ENCODE measurements around the gene RRP15.

Gene RRP15

DNA sequence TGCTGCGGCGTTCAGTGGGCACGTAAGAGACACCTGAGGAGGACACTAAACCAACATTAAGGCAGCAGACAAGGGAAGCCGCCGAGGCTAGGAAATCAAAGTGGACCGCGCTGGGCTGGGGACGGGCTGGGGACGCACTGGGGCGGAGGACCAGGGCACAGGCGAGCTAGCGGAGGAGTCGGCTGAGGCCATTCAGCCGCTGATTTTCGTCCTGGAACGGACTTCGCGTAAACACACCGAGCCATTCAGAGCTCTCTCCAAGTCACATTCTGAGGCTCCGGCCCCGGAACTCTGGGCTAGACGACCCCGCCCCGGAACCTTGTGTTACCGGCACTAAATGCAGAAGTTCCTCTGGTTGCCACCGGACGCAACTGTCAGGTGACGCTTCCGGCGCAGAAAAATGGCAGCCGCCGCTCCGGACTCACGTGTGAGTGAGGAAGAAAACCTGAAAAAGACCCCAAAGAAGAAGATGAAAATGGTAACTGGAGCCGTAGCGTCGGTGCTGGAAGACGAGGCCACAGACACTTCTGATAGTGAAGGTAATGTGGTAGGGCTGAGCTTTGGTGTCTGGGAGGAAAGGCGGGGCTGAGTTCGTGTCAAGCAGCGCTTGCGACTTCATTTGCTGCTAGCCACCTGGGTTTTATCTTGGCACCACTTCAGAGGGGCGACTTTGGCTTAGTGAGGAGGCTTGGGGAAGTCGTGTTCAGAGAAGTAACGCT is at the start of gene RRP15:
Gene RRP15 (plus strand): TSS at position 377 of the 719 bp plus-strand sequence. CDS start 24 bp downstream, at position 401.
- DNase-seq, result peak; percentile 87

DNA sequence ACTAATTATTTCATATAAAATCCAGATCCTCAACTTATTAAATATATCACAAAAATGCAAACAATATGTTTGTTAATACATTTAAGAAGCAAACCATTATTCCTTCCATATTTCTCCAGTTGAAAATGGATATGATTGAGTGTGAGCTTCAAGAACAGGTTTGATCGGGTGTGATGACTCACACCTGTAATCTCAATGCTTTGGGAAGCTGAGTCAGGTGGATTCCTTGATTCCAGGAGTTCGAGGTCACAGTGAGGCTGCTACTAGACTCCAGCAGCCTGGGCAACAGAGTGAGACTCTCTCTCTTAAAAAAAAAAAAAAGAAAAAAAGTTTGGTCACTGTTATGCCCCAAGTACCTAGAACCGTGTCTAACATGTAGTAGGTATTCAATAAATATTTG is 42.9 kb upstream of the RRP15 start:
- DNase-seq, result no peak

DNA sequence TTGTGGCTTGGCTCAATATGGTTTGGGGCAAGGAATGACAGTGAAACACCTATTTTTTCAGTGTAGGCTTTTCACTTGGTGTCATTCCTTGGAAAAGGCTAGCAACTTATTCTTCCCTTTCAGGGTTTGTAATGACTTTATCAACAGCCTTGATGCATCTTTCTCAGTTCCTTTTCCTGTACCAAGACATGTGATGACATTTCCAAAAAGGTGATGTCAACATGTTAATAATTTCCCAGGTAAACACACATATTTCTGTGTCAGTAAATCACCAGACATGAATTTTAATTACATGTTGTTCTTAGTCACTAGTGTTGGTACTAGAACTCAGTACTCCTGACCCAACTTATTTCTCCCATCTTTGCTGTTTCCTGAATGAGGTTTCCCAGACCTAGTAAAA is 37.8 kb upstream of the RRP15 start:
- no peak for DNase-seq

GRCh38 chr1:218249338-218250140 is 35.6 kb upstream of the RRP15 start:
- no peak for DNase-seq

GRCh38 chr1:218250492-218250891 is 34.6 kb upstream of the RRP15 start:
- no peak for DNase-seq

GRCh38 chr1:218254296-218254946 is 30.7 kb upstream of the RRP15 start:
- DNase-seq, result no peak

- no peak for DNase-seq
These were observed 30.0 kb upstream of the RRP15 start for GRCh38 chr1:218255090-218255489.

GRCh38 chr1:218257371-218257770 is 27.7 kb upstream of the RRP15 start:
- no peak for DNase-seq

DNA sequence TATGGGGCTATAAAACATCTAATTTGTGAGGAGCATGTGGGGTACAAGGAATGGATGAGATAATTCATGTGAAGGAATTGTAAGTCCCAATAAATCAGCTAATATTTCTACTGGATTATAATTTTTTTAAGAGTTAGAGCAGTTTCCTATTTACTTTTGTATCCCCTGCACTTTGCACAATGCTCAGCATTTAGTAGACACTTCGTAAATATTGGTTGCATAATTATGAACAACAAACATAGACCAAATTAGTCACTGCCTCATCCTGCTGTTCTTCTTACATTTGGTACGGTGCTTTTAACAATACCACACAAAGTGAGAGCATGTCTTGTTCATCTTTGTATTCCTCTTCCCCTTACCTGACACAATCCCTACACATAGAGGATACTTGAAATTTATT is 27.1 kb upstream of the RRP15 start:
- DNase-seq, result no peak

GRCh38 chr1:218259339-218259738 is 25.8 kb upstream of the RRP15 start:
- no peak for DNase-seq

DNA sequence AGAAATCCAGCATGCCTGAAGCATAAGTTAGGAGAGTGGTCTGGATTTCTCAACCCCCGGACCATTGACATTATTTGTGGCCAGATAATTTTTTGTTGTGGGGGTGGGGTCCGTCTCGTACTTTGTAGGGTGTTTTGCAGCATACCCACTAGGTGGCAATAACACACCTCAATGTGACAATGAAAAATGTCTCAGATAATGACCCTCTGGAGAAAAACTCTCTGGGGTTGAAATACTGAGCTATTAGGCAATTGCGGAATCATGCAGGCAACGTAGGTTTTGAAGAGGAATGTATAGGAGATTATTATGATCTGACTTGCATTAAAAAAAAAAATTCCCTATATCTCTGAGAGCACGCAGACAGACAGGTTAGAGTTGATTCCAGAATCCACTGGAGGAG is 25.3 kb upstream of the RRP15 start:
- no peak for DNase-seq

DNA sequence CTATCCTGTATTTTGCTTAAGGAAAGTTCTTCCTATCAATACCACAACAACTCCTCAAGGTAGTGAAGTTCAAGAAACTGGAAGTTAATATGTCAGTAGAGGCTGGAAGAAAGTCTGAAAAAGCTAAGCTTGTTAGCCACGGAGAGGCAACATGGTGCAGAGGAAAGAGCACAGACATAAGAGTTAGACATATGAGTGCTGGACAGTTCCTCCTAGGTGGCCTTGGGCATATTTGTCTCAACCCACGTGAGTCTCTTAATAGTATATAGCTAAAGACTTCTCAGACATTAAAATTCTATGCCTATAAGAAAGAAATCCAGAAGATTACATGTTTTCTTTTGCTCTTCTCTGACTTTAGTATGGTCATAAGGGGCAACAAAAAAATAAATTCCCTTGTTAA is 22.8 kb upstream of the RRP15 start:
- DNase-seq, result no peak

DNA sequence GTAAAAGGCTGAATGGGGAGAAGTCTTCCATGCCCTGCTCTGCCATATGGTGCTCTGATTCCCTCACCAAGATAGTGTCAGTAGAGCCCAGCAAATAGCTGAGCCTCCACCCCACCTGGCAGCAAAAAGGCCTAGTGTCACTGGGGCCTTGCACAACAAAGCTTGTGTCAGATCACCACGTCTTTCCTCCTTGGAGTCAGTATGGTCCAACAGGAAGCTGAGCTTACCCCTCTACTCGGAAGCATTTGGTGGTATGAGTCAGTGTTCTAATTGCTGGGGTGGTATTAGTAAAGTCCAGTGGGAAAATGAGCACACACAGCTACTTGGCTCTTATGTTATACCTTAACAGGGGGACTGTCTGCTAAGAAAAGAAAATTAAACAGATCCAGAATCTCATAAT is 18.7 kb upstream of the RRP15 start:
- no peak for DNase-seq

- DNase-seq, result no peak
These were observed 12.7 kb upstream of the RRP15 start for GRCh38 chr1:218272366-218272765.

DNA sequence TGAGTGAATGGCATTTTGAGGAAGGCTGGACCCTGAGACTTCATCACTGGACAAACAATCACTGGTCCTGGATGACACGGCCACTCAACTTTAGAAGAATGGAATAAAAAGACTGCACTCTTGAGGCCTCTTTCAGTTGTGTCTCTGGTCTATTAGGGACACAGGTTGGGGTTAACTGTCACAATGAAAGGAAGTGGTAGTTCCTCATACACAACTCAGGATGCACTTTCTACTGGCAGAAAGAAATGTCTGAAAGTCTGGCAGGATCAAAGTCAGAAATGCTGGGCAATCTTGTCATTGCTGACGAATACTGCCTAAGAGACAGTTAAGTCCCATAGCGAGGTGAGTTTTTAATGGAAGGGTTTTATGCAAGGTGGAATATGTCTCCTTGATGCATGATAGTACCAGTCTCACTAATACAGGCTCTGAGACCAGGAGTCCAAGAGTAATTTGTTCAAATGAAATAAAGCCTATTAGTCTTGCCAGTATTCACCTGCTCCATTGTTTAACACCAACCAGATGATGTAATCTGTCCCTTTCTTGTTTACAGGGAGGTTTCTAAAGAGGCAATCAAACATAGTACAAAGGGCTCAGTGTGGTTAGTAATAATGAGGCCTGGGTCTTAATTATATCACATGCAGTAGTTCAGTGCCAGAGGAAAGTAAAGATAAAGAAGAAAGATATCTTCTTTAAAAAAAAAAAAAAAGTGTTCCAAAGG is 11.2 kb upstream of the RRP15 start:
- DNase-seq, result no peak

DNA sequence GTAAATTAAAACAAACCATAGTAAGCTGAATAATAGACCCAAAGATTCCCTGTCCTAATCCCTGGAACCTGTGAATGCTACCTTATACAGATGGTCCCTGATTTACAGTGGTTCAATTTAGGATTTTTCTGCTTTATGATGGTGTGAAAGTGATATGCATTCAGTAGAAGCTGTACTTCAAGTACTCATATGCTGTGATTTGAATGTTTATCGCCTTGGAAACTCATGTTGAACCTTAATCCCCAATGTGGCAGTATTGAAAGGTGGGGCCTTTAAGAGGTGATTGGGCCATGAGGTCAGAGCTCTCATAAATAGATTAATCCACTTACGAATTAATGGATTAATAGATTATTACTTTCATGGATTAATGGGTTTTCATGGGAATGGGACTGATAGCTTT is 10.6 kb upstream of the RRP15 start:
- no peak for DNase-seq

- no peak for DNase-seq
These were observed 9.3 kb upstream of the RRP15 start for GRCh38 chr1:218275823-218276222.

- DNase-seq, result no peak
These were observed 3.8 kb upstream of the RRP15 start for GRCh38 chr1:218281285-218281684.

DNA sequence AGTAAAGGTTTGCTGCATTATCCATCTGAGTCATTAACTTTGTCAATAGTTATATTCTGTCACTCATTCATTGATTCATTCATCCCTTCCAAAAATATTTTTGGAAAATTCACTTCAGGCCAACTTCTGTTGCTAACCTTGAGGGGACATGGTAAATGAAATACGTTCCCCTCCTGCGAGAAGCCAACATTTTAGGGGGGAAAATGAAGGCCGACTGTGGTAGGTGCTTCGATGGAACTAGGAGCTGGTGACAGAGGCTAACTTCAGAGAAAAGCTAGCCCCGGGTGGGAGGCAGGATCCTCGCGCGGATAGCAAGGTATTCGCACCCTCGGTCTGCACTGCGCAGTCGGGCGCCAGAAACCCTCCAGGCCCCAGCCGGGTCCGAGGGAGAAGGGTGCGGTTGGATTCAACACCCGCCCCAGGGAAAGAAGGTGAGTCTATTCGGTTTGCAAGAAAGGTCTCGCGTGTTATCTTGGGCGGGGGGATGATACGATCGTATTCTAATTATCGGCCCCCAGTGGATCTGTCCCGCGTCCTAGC is 646 bp upstream of the RRP15 start:
- DNase-seq, result no peak

- no peak for DNase-seq
These were observed 7.4 kb downstream of the RRP15 start for GRCh38 chr1:218292515-218292914.

DNA sequence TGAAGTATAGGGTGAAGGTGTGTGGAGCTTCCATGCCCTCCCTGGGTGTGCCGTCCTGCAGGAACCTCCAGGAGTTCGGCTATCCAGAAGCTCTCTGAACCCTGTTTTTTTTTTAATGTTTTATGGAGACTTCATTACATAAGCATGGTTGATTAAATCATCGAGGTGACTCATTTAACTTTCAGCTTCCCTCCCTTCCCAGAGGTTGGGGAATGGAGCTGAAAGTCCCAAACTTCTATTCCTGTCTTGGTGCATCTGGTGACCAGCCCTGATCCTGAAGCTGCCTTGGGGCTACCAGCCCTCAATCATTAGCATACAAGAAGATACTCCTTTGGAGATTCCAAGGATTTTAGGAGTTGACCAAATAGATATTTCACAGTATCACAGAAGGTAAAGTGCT is 9.5 kb downstream of the RRP15 start:
- DNase-seq, result no peak

GRCh38 chr1:218296162-218296561 is 11.1 kb downstream of the RRP15 start:
- no peak for DNase-seq

DNA sequence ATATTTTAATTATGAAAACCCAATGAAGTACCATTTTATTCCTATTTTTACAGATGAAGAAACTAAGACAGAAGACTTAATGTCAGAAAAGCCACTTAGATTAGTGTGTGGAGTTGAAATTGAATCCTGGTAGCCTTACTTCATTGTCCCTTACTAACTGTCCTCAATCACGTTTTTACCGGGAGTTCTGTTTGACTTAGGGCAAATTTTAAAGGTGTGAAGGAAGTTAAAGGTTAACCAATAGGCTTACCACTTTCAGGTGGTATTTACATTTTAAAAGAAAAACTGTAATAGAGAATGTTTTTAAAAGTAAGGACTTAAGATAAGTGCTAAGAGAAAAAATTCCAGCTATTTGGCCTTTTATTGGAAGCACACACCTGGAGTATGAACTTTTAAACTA is 12.4 kb downstream of the RRP15 start:
- no peak for DNase-seq
